HG03521 (cell line): ENCODE data around the gene TANGO2.

Experiments
- ATAC-seq: cut with Tn5 transposase; IDR thresholded peaks from one replicate; pipeline ENCODE4 v1.9.1; 2021; ENCODE audit warnings: mild to moderate bottlenecking, moderate library complexity; ENCODE audit not compliant: unreplicated experiment

Gene TANGO2

DNA sequence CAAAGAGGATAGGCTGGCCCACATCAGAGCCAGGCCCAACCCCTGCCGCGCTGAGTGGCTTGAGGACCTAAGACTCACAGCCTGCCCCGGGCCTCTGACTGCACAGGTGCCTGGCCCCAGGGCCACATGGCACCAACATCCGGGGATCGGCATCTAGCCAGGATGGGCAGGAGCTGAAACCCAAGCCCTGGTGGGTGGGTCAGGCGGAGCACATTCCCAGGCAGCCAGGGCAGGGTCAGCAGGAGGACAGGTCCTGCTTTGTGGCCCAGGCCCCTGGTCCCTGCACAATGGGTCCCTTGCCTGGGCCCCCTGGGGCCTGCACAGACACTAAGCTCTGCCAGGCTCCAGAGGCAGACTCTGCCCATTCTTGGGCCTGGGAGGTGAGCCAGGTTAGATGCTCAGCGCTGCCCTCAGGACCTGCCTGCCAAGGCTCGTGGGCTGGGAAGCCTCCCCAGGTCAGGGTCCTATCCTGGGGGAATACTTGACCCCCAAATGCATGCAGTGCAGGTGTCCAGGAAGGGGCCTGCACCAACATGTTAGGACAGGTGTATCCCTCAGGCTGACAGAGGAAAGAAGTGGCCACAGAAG is 37.8 kb upstream of the TANGO2 start:
- no peak for ATAC-seq

DNA sequence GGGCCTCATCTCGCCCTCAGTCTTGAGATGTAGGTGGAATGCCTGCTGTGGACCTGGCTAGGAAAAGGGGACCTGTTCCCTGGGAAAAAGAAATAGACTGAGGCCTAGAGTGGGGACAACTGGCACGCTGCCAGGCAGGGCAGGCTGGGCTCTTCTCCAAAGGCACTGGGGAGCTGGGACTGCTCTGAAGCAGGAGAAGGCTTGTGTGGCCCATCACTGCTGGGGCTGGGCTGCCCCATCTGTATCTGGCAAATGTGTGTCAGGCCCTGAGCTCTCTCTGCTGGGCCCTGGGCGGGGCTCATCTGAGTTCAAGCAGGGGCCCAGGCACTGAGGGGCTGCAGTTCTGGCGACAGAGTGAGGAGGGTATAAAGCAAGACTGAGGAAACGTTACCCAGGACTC is 37.2 kb upstream of the TANGO2 start:
- no peak for ATAC-seq

DNA sequence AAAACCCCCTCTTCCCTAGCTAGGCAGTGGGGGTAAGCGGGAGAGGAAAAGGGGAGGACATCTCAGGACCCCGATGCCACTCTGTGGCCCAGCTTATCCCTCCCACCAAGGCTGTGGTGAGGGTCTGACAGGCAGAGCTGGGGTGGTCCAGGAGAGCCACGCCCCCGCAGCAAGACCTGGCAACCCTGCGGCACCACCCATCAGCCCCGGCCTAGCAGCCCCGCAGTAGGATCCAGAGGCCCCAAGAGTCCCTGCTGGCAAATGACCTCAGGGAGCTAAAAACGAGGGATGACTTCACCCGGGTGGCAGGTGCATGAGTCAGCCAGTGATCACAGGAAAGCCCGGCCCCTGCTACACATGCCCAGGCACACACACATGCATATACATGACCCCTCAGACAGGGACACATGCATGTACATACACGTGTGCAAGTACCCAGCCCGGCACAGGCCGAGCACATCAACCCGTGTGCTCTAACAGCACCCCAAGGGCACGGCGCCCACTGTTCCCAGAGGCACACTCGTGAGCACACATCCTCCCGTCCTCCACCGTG is 36.6 kb upstream of the TANGO2 start:
- ATAC-seq = no peak

DNA sequence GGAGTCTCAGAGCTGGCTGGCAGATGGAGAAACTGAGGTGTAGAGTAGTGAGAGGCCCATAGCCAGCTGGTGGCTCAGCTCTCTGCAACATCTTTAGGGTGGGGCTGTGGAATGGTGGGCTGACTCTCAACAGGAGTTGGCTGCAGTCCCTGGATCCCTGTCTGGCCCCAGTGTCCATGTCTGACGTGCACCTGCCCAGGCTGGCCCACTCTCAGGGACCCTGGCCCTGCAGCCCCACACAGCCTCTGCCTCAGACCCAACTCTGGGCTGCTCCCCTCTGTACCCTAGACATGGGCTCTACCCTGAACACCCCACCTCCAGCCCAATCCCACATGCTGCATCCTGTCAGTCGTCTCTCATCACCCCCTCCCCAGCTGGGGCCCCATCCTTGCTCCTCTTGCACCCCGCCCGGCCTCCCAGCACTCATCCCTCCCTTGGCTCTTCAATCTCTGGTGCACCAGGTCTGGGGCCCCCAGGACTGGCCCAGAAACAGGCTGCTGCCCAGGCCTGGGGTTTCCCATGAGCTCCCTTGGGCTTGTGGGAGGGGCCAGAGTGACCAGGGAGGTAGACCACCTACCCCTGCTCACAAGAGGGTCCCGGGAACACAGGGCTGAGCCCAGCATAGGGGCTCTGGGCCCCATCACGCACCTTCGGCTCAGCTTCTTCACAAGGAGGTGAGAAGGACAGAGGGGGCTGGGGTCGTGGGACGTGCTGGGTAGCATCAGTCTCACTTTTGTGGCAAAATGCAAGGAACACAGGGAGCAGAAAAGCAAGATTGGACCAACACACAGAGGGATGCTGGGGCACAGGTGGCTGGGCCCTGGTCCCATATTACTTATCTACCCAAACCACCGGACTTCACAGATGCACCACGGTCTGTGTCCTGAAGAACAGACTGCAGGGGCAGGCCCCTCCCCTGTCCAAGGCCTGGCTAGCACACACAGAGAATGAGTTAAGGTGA is 35.8 kb upstream of the TANGO2 start:
- no peak for ATAC-seq

DNA sequence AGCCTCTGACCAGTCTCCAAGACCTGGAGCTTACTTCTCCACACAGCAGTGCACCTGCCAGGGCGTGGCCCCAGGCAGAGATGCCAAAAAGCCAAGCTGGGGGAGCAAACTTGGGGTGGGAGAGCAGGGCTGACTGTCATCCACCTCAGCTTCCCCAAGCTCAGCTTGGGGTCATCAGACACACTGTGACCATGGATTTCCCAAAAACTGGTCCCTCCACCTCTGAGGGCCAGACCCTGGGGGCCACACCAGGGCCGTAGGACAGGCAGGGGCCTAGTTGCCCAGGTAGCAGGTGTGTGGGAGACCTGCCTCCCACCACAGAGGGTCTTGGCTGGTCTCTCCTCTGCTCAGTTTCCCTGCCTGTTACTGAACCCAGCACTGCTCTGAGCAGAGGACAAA is 34.9 kb upstream of the TANGO2 start:
- no peak for ATAC-seq

DNA sequence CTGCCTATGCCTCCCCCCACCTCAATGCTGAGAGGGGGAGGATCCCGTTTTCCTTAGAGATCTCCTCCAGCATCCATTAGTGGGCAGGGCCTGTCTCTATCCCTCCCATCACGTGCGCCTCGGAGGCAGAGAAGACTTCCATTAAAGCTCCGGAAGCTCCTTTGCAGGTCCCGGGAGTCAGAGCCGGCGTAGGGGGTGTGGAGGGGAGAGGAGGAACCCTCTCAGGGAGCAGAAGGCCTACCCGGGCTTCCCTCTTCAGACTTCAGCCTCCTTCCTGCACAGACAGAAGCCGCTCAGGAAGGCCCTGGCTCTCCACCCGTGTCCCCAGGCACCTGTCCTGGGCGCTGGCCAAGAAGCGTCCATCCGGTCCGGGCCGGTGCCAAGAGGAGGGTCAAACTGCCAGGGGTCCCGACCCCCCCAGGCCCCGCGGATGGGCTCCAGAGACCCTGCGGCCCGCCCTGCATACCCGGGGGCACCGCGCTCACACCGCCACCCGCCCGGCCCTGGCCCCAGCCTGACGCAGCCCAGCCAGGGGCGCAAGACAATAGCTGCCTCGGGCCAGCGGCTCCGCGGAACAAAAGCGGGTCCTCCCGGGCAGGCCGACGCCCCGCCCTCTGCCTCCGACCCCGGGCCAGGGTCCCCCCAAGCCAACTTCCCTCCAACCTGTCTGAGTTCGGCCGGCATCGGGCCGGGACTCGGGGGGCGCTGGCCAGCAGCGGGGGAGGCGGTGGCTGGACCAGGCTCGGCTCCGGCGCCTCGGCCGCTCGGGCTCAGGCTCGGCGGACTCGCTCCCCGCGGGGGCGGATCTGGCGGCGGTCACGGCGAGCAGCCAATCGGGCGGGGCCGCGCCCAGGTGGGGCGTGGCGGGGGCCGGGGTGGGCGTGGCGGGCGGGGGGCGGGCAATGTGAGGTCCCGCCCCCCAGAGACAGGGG is 34.2 kb upstream of the TANGO2 start:
- ATAC-seq = peak; percentile 47

DNA sequence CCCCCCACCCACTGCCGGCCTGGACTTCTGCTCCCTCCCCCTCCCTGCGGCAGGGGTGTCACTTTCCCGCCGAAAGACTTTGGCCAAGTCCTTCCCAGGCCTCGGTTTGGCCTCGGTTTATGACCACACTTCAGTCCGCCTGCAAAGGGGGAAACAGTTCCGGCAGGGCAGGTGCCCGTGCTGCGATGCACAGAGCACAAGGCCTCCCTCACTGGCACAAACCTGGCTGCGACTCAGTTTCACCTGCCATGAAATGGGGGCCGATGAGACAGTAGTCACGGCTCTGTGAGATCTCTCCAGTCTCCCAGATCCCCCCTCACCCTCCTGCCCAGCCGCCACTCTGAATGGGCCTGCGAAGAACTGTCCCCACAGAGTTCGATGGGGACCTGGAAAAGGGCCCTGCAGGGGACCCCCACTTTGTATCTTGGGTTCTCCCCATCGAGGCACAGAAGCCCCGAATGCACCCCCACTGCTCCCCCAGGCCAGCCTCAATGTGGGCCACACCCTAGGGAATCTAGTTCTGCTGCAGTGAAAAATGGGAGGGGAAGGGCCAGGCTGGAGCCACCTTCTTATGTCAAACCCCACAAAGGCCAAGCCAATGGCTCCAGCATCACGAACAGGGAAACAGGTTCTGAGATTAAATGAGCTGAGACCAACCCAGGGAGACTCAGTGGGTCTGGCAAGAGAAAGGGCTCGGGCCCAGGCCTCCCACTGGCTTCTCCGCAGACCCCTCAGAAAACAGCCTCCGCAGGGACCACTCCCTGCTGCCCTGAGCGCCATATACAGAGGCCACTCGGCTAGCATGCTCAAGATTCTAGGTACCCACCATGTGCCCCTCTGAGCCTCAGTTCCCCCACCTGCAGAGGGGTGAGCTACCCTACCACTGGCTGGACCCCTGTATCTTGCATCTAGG is 33.3 kb upstream of the TANGO2 start:
- ATAC-seq = no peak

DNA sequence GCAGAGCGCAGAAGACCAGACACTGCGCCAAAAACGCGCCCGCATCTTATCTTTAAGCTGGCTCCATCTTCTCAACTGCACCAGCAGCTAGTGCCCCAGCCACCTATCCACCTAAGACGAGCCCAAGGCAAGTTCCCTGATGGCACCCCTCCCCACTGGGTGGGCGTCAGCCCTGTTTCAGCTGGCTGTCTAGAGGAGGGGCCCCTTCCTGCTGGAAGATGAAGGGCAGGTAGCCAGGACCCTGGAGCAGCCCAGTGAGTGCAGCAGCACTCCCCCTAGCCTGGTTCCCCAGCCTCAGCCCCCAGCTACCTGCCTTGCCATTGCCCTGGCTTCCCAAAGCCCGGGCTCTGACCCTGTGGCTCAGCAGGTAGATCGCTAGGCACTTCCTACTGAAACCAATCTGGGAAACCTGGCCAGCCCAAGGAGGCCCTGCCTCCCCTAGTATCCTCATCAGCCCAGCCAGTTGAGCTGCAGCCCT is 32.5 kb upstream of the TANGO2 start:
- ATAC-seq = no peak

DNA sequence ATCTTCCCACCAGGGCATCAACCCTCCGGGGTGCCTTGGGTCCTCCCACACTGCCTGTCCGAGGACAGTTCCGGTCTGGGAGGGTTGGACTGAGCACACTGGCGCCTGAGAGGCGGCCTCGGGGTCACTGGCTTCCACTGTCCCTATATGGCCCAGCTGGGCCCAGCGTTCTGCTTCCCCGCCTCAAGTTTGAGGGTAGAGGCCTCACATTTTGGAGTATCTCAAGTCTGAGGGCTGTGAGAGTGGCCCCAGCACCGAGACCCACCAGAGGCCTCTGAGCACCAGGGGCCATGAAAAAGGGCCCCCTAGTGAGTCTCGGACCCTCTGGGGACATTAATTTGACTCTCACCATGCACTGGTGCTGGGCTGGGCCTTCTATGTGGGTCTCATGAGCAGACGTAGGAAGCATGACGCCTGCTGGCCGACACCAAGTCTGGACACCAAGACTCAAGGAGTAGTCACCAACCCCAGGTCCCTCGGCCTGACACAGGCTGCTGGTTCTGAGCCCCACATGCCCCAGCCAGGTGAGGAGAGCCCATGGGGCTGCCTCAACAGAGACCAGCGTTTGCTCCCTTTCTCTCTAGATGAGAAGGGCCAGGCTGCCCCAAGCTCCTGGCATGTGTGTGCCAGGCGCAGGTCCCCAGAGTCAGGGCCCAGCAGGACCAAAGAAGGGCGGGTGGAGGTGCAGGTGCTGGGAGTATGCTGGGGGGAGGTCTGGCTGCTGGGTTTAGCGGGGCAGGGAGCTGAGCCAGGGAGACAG is 31.8 kb upstream of the TANGO2 start:
- no peak for ATAC-seq

DNA sequence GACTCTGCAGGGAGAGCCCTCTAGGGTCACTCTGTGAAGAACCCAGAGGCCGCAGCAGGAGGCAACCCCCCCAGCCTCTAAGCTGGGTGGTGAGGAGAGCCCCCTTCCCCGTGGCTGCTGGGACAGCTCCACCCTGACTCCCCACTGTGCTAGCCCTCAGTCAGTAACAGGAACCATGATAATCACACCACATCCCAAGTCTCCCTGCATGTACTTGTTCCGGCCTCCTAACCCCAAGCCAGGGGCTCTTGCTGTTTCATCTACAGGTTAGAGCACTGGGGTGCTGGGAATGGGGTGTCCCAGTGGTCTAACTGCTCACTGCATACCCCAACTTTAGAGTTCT is 31.2 kb upstream of the TANGO2 start:
- no peak for ATAC-seq

DNA sequence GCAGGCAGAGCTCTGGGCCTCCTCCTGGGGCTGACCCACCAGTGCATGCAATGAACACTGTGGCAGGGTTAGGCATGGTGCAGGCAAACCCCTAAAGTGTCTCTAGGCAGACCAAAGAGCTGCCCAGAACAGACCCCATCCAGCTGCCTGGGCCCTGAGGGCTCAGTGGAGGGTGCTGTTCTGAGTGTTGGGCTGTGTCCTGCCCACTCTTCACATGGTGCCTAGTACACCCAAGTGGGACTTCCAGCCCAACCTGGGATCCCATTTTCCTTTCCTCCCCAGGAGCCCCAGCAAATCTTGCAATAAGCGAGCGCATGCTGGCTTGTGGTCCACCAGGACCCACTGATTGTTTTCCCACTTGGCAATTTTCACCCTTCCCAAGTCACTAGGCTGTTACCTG is 30.7 kb upstream of the TANGO2 start:
- no peak for ATAC-seq

DNA sequence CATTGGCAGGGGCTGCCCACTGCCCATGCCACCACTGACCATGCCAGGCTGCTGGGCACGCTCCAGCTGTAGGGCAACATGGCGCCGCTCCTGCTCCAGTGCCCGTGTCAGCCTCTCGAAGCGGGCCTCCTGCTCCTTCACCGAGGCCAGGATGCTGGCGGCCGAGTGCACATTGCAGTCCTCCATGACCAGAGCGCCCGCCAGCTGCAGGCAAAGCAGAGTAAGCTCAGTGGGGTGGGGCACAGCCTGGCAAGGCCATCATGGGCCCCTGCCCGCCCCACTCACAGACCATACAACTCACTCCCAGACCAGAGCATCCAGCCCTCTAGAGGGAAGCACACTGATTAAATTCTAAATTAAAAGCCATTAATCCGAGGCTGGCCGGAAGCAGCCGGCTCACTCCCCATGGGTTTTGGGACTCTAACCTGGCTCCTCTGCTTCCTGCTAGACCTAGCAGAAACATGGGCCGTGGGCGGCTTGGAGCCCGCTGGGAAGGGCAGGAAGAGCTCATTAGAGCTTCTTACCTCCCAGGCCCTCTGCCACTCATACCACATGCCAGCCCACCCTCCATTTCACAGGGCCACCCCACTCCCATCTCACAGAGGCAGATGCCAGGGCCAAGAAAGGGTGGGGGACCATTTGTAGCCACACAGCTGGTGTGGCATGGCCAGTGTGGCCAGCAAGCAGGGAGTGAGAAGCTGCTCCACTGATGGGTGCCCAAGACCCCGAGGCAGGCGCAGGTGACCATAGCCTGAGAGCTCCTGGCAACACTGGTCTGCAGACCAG is 30.1 kb upstream of the TANGO2 start:
- ATAC-seq = no peak

DNA sequence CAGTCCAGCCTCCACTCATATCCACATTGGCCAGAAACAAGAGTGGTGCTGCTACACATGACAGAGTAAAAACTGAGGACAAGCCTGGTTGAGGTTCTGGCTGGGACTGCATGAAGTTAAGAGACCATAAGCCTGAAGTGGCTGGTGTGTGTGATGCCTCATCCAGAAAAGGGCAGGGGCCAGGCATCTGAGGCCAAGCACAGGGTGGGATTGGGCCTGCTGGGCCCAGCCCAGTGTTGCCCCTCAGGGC is 29.6 kb upstream of the TANGO2 start:
- no peak for ATAC-seq

DNA sequence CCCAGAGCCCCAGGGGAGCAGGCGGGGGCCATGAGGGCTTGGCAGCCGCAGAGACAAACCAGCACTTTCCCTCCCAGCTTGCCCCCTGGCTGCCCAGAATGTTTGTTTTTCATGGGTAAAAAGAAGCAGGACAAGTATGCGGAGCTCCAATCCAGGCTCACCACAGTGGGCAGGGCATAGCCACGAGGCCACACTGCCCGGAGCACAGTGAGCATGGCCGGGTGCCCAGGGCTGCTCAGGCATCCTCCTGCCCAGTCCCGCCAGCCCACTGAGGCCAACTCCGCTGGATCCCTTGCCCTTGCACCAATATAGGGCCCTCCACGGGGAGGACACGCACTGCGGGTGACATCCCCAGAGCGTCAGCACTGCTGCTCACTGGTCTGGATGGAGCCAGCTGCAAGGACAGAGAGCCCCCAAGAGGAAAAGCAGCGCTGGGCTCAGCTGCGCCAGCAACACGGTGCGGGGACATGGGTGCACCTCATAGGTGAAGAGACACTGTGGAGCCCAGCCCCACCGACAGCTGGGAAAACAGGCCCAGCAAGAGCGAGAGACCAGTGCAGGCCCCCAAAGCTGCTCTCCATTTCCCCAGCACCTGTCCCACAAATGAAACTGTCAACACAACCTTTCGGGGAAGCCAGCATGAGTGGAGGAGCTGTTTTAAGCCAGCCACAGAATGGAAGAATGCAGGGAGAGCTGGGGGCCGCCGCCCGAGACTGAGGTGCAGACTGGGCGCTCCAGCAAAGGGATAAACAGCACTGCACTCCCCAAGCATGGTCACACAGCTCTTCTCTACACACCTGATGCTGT is 29.1 kb upstream of the TANGO2 start:
- no peak for ATAC-seq

DNA sequence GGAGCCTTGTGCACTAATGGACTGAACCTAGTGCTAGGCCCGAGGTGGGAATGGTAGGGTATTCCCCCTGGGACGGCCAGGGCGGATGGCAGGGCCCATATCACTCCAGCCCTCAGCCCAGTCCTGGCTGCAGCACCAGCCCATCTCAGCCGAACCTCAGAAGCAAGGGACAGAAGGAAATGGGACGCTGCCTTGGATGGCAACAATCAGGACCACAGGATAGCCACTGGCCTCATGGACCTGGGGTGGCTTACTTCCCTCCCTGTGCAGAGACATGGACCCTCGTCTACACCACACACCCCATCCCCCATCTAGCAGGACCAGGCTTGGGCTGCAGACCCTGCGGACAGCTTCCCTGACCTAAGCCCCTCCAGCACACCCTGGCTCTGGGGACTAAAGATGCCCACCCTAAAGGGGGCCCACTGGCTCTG is 28.4 kb upstream of the TANGO2 start:
- no peak for ATAC-seq

DNA sequence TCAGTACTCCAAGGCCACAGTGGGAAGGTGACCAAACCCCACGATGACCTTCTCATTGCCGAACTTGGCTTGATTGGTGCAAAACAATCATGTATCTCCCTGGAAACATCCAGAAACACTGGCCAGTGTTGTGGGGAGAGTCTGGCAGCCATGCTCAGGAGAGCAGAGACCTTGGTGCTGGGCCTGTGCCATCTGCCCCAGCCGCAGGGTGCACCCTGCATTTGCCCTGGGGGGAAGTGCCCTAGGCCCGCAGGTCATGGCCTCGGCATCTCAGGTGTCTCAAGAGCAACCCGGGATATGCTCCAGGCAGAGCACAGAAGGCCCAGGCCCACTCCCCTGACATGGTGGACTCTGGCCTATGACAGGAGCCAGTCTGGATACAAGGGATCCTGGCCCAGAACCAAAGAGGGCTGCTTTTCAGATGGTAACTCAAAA is 28.0 kb upstream of the TANGO2 start:
- no peak for ATAC-seq

DNA sequence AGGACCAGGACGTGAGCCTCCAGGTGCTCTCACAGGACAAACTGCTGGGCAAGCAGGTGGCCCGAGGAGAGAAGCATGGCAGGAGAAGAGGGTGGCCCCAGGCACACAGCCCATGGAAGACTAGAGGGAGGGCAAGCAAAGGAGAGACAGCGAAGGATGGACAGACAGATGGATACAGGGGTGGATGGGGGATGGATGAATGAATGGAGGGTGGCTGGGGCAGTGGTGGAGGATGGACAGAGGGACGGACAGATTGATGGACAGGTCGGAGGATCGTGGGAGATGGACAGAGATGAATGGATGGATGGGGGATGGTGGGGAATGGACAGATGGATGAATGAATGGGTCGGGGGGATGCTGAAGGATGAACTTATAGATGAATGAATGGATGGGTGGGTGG is 27.0 kb upstream of the TANGO2 start:
- ATAC-seq = no peak
